ENCODE measurements around the gene C1orf159. TPM values are rescaled to one million over a fixed set of nuclear protein-coding genes. Genes with fewer than 3 reads are reported as not detected.
A peak's percentile ranks its signal among the peaks of the same experiment; 100 is the strongest.

C1orf159 gene
- total RNA-seq, 1 donor from 2014 or later: 21.3 TPM

- H3K27ac Mint-ChIP-seq: peak overlapping the region; percentile 97
These were observed 47.0 kb upstream of the C1orf159 start for GRCh38 chr1:1162597-1163537.

GRCh38 chr1:1161683-1162079 is 45.8 kb upstream of the C1orf159 start:
- no peak for DNase-seq (ENCODE audit: low spot score, unreplicated experiment)
- Mint-ChIP-seq H3K4me3 (ENCODE audit: low read depth) (no peak overlapping the region), H3K36me3 (ENCODE audit: insufficient read depth) (peaks cover 3% of the 10 kb centered on the region), H3K27me3 (no peaks in the 10 kb centered on the region), H3K4me1 (ENCODE audit: low read depth) (peaks cover 7% of the 10 kb centered on the region), H3K9me3 (ENCODE audit: low read depth) (no peaks in the 10 kb centered on the region), H3K27ac (no peak overlapping the region)
- TF ChIP-seq CTCF (IDR thresholded peaks at IDR 0.05; ENCODE audit: unreplicated experiment): no peak

More at GRCh38 chr1:1162597-1163537, 47.0 kb upstream of the C1orf159 start:
- H3K36me3 Mint-ChIP-seq (ENCODE audit: insufficient read depth): peaks cover 3% of the 10 kb centered on the region
- H3K27me3 Mint-ChIP-seq: no peaks in the 10 kb centered on the region
- TF ChIP-seq CTCF (IDR thresholded peaks at IDR 0.05; ENCODE audit: unreplicated experiment): no peak
- peak; percentile 71 for DNase-seq (ENCODE audit: low spot score, unreplicated experiment)
- H3K4me1 Mint-ChIP-seq (ENCODE audit: low read depth): peaks cover 7% of the 10 kb centered on the region
- H3K9me3 Mint-ChIP-seq (ENCODE audit: low read depth): no peaks in the 10 kb centered on the region
- H3K4me3 Mint-ChIP-seq (ENCODE audit: low read depth): peak overlapping the region; percentile 94

- Mint-ChIP-seq H3K27ac (no peak overlapping the region), H3K4me3 (ENCODE audit: low read depth) (no peak overlapping the region), H3K27me3 (no peaks in the 10 kb centered on the region), H3K4me1 (ENCODE audit: low read depth) (peaks cover 9% of the 10 kb centered on the region), H3K9me3 (ENCODE audit: low read depth) (no peaks in the 10 kb centered on the region), H3K36me3 (ENCODE audit: insufficient read depth) (peaks cover 3% of the 10 kb centered on the region)
- DNase-seq (ENCODE audit: low spot score, unreplicated experiment): no peak
- no peak for TF ChIP-seq CTCF (IDR thresholded peaks at IDR 0.05; ENCODE audit: unreplicated experiment)
These were observed 45.3 kb upstream of the C1orf159 start for GRCh38 chr1:1161078-1161682.

DNA sequence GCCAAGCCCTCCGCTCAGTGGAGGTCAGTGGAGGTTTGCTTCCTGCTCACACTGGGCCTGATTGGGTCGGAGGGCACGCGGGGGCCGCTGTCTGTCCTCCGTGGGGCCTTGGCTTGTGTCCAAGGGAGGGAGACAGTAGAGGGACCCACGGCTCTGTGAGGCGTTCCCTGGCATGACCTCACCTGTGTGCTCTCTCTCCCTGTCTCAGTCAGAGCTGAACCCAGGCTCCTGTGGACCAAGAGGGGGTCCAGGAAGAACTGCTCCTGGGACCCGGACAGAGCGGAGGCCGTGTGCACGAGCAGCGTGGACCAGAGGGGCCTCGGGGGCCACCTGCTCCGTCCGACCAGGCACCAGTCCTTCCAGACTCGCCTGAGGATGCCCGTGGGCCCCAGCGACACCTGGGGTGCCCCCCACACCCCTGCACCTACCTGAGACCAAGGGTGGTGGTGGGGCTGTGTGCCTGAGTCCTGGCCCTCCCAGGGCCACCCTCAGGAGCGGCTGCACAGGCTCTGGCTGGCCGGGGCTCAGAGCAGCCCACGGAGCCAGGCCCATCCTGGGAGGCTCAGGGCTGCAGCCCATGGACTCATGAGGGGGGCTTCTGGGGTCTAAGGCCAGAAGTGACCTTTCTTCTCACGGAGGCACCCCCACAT is 44.5 kb upstream of the C1orf159 start:
- Mint-ChIP-seq H3K27ac (no peak overlapping the region), H3K36me3 (ENCODE audit: insufficient read depth) (peaks cover 1% of the 10 kb centered on the region), H3K27me3 (peaks cover under 1% of the 10 kb centered on the region), H3K4me3 (ENCODE audit: low read depth) (no peak overlapping the region), H3K9me3 (ENCODE audit: low read depth) (no peaks in the 10 kb centered on the region), H3K4me1 (ENCODE audit: low read depth) (peaks cover 3% of the 10 kb centered on the region)
- no peak for TF ChIP-seq CTCF (IDR thresholded peaks at IDR 0.05; ENCODE audit: unreplicated experiment)
- no peak for DNase-seq (ENCODE audit: low spot score, unreplicated experiment)
